GM18870 (cell line): ENCODE results near the gene ARID5B.

Experiments
- ATAC-seq: cut with Tn5 transposase; IDR thresholded peaks from one replicate; pipeline ENCODE4 v1.9.1; 2021; ENCODE audit warnings: moderate library complexity; ENCODE audit not compliant: unreplicated experiment

Gene ARID5B

DNA sequence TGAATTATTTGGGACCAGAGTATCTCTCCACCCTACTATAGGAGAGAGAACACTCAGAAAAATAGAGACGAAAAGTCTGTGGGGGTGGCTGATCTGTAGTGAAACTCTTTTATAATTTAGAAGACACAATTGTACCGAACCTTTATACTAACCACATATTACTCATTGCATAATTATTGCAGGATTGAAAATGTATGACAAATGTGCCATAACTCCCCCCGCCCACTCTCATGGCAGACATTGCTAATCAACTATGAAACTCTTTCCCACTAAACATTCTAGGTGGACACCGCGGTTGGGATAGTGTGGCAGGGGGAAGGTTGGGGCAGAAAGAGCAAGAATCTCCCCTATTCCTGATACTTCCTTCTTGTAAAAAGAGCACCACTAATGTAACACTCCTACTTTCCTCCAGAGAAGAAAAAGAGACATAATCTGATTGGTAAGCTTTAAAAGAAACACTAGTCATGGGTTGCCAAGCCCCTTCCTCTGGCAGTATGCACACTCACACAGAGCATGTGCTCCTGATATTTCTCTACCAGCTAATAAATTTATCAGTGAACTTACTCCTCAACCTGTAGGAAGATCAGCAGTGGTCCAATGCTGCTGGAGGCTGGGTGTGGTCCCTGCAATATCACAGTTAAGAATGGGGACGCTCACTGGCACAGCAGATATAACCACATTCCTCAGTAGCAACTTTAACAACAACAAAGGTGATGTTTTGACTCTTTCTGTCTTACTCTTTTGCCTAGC is 18.7 kb upstream of the ARID5B start:
- ATAC-seq: no peak

DNA sequence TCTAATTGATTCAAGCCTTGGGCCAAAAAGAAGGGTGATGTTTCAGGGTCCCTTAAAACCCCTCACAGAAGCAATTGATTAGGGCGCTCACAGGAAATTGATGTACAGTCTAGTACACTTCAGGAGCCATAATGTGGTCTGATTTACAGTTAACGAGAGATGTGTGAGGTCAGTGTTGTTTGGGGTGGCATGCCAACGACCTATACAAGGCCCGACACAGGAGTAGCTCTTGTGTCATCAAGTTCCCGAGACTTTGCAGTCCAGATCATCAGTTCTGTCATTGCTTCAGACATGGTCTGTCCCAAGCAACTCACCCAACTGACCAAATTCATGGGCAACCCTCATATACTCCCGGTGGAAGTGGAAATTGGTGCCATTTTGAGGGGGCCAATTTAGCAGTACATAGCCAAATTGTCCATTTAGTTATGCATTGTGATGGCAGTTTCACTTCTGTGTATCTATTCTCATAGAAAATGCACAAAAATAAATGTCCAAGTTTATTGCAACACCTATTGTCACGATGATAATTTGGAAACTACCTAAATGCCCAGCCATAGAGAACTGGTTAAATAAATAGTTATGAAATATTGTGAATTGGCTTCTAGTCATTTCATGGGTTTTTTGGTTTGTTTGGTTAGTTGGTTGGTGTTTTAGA is 18.0 kb upstream of the ARID5B start:
- ATAC-seq: no peak

DNA sequence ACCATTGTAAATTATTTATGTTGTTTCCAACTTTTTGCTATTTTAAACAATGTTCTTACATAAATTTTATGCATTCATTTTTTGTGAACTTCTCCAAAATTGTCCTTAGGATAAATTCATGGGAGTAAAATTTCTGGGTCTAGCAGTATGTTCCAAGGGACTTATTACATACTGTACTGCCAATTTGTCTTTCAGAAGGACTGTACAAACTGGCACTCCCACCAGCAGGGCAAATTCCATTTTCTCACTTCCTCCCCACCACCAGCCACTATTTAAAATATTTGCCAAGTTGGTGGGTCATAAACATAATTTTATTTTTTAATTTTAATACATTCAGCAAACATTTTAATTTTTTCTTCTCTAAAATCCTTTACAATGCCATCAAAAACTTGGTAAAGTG is 13.7 kb upstream of the ARID5B start:
- ATAC-seq: no peak

DNA sequence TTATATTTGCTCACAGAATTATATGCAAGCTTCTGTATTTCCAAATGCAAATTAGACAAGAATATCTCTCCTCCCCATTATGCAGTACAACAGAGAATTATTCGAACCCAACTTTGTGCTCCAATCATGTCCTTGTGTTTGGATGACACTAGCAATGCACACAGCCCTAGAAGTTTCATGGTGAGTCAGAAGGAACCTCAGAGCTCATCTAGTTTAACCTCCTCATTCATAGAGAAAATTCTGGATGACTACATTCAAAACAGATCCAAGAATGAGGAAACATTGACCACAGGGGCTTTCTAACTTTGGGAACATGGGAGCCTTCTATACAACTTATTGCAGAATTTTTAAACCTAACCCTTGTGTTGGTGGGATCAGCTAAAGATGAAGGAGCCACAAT is 12.8 kb upstream of the ARID5B start:
- ATAC-seq: peak; percentile 56

DNA sequence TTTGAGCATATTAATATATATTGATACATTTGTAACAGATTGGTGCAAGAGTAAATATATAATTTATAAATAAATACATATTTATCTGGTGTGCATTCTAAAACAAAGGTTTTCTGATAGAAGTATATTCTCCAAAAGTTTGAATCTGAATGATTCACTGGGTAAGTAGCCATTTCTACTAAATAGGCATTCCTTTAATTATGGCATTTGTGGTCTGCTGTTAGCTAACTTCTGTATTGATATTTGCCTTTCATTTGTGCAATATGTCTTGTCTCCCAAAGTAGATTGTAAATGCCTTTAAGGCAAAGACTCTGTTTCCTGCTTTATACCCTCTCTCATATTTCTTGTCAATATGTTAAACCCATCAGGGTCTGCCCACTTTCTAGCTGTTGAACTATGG is 11.1 kb upstream of the ARID5B start:
- no peak for ATAC-seq

DNA sequence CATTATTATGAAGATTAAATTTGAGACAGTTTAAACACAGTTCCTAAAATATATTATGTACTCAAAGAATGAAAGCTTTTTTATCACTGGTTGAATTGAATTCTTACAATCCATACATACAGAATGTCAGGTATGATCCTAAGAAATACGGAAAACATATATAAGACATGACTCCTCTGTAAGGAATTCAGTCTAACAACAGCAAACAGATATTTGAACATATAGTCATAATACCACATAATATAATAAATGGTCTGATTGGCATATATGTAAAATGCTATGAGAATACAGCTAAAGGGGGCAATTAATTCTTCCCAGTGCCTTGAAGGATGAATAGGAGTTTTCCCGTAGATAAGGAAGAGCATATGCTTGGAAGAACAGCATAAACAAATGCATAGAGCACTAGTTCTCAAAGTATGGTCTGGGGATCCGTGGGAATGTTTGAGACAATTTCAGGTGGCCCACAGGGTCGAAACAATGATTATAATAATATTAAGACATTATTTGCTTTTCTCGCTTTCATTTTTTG is 10.6 kb upstream of the ARID5B start:
- no peak for ATAC-seq

DNA sequence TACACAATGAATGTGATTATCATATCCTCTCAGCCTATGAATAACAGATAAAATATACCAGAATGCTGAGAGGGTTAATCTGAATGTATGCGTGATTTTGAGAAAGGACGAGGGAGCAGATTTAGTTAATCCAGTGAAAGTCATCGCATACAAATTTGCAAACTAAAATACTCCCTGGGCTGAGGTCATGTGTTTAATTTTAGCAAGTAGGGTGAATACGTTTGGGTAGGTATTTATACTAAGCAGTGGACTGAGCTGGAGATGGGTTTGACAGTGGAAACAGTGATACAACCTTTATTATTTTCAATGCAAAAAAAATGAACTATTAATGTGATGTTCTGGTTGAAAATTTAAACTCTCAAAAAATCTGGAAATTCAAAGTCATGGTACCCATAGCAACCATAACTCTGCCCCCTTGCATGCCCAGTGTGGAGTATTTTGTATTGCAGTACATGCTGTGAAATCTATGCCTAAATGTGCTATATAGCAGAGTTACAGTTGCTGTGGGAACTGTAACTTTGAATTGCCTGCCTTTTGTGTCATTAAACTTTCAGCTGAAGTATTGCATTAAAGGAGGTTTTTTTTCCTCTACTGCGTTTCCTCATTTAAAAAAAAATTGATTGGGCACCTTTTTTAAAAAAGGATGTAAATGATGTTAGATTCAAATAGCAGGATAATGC is 9.5 kb upstream of the ARID5B start:
- ATAC-seq: no peak

DNA sequence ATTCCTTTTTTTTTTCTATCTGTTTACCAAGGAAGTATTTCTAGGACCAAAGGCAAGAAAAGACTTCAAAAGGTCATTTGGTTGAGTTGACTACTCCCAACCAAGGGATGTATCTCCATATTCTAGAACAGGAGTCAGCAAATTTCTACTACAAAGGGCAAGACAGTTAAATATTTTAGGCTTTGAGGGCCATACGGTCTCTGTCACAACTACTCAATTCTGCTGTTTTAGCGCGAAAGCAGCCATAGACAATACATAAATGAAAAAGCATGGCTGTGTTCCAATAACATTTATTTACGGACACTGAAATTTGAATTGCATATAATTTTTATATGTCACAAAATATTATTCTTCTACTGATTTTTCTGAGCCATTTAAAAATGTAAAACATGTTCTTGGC is 8.5 kb upstream of the ARID5B start:
- ATAC-seq: no peak

DNA sequence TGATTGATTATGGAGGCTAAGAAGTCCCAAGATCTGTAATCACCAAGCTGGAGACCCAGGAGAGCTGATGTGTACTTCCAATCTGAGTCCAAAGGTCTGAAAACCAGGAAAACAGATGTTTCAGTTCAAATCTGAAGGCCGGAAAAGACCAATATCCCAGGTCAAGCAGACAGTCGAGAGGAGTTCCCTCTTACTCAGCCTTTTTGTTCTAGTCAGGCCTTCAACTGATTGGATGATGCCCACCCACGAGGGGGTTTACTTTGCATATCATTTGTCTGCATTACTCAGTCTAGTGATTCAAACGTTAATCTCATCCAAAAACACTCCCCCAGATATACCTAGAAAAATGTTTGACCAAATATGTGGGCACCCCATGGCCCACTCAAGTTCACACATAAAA is 7.4 kb upstream of the ARID5B start:
- no peak for ATAC-seq

DNA sequence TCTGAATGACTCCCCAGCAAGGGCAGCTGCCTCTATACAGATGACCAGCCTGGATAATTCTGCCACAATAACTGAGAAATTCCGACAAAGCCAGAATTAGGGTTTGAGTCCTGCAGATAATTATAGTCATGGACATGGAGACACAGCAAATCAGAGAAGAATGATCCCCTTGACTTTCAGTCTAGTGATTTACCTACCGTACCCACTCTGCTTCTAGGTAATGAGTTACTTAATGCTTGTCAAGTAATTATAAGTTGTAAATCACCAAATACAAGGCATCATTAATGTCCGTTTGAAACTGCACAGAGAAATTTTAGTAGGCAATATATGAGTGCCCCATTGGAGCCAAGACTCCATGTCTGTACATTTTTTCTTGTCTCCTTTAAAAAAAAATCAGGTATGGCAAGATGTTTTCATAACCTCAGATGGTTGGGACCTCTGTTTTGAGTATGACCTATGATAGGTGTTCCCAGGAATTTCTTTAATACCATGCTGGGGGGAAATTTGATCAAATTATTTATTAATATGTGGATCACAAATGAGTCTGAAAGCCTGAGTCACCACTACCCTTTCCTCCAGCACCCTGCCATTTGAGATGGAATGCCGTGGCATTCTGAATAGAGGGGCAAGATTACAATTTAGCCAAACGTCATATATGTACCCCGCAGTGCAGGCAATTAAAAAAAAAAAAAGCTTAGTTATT is 5.5 kb upstream of the ARID5B start:
- no peak for ATAC-seq

DNA sequence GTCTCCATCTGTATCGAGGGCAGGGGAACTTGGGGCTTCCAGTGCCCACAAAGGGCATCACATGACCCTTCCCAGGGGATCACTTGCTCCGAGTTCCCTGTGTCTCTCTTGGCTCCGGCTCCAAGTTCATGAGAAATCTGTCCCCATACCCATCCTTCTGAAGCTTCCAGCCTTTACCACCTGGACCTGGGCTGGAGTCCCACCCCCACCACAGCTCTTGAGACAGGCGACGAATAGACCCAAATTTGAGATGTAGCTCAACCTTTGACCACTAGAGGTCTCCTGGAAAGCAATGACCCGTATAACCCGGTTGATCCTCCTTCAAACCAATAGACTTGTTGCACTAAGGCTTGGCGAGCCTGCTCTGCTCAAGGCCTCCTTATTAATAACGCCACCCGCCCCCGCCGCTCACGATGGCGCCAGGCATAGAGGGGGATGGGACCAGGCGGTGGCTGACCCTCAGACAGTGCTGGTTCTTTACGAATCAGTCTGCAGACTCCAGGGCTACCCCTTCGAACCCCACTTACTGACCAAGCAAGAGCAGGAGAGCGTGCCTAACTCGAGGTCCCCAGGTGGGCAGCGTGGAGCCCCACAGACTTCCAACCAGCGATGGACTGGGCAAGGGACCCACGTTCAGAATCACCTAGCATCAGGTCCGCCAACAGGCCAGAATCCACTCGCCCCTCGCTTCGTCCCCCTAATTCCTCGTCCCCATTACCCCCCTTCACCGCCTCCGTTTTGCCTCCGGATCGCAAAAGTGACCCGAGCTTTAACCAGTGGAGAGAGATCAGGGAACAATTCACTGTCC is 4.4 kb upstream of the ARID5B start:
- peak; percentile 67 for ATAC-seq

DNA sequence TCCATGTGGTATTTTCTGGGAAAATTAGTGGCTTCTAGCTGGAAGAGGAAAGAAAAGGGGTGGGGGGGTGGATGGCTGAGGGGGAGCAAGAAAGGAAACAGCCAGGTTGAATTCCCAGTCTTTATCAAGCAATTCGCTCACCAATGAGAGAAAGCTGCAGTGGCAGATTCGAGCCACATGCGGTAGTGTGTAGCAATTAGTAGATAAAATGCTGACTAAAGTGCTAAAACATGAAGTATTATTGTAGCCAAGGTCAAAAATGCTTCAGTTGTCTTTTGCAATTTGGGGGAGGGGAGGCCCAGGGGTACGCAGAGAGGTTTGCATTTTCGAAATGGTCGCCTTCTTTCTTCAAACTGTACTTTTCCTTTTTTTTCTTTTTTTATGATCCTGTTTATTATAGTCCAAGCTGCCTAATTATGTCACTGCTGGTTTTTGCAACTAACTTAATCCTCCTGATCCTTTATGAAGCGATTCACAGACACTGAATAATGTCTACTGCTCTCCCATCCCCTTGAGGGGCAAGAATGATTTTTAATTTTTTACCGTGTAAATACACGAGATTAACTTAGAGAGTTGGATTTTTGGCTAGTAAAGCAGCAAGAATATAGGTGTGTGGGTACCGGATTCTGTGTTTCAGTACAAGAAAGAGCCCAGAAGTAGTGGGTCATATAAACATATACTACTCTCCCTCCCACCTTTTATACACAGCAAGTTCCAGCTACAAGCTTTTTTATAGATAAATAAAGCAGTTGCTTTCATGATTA is 3.6 kb upstream of the ARID5B start:
- ATAC-seq: no peak

DNA sequence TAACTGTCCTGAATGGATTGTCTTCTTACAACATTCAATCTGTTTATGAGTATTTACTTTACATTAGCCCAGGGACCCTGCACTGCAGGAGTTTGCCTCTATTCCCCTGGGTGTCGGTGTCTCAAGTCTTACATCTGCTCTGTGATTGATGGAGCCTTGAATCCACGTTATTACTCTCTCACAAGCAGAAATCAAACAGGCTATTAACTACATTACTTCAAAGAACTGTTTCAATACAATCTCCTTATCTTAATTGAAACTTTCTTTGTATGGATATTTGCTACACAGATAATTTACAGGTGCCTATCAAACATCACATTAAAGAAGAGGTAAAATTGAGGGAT is 3.1 kb upstream of the ARID5B start:
- no peak for ATAC-seq

DNA sequence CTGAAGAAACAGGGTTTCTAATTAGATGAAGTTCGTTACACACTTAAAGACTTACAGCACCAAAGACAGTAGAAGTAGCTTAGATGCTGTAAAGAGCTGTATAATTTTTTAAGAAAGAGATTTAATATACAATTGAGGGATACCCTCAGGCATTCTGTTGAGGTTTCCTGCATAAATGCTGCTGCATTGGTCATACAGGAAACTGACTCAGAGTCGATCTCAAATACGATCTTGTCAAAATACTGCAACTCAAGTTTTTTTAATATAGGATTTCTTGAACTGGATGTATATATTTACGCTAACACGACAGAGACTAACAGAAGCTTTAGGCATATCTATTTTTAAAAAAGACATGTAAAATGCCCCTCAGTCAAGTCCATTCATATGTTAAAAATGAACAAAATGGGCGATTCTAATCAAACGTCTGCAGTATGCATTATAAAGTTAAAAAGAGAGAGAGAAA is 2.4 kb upstream of the ARID5B start:
- ATAC-seq: no peak

DNA sequence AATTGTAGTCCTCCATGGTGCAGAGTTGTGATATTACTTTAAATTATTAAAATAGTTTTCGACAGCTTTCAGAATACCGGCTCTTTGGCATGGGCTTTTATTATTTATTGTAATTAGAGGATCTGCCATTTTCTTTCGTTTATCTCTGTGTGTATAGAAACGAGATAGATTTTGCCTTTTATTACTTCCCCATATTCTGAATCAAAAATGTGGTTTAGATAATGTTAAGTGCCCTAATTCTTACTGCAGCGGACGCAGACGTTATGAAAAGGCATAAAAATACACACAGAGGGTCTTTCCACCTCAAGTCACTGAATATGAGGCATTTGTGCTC is 1.9 kb upstream of the ARID5B start:
- no peak for ATAC-seq

DNA sequence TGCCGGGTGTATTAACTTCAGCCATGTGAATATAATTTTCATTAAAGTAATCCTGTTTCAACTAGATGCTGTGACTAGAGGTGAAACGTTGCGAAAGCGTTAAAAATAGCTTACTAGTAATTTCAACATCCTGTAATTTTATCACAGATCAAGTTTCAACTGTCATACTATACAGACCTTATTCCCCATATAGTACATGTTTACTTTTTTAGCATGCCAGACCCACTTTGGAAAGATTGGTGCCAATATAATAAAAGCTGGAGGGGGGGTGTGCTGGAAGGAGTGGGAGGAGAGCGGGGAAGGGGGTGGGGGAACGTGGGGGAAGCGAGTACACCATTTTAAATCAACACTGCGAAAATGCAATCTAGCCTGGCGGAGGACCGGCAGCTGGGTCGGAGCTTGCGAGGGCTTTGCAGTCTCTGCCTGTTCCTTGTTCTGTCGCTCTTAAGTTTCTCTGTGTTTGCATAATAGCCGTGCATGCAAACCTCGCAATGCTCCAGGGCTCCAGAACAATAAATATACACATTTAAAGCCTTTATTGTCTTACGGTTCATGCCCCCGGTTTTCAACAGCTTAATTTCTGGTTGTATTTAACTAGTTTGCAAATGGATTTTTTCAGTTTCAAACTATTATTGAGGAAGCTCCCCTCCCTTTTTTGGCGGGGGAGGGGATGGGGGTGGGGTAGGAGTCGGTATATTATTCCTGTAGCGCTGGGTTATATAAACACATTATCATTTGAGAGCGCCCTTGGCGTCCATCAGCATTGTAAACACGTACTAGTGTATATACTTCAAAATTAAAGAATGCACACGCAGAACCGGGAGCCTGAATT is 1.3 kb upstream of the ARID5B start:
- ATAC-seq: peak; percentile 24

DNA sequence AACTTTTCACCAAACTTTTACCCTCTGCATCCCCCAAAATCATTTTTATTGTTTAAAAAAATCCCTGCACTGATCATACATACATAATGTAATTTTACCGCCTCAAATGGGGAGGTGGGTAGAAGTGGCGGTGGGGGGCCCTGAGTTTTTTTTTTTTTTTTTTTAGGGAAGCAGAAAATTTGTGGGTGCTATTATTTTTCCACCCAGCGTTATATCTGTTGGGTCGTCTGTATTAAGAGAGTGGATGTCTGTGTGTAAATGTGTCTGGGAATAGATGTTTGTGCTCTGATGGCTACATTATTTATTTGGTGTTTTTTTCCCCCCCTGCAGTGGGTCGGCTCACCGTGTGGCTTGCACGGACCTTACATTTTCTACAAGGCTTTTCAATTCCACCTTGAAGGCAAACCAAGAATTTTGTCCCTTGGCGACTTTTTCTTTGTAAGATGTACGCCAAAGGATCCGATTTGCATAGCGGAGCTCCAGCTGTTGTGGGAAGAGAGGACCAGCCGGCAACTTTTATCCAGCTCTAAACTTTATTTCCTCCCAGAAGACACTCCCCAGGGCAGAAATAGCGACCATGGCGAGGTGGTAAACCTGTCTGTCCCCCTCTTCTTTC is 438 bp downstream of the ARID5B start:
- no peak for ATAC-seq

DNA sequence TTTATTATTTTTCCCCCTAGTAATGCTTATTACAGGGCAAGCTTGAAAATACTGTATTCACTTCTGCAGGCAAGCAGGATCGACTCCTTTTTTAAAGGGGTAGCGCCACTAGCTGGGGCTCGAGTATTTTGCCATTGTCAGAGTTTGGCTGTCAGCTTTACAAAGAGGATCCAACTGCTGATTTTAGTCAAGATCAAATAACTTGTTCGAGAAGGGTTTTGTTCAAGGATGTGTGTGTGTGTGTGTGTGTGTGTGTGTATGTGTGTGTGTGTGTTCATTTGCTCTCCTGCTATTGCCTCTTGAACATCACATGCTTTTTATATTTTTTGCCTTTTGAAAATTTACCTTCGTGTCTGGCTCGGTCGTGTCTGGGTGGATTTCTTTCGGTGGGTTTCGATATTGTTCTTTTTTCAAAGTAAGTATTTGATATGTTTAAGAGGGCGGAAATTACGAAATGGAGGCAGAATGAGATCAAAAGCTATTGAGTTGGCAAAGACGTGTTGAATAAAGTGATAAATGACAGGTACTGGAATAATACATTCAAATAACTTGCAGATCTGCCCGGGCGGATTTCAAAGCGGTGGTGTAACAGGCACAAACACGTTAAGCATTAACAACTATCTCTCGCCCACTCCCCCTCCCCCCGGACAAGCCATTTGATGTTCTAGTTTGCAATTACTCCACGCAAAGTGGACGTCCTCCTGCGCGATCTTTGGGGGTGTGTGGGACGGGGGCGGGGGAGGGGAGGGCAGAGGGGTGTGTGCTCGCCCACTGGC is 1.1 kb downstream of the ARID5B start:
- ATAC-seq: no peak
